Uterus (tissue), 4 donors: ENCODE data around the gene MBD5. TPM values are rescaled to one million over a fixed set of nuclear protein-coding genes. Genes with fewer than 3 reads are reported as not detected.

ENCODE experiments used
- DNase-seq, 2 donors: peaks; one replicate each; pipeline ENCODE4 v3.0.0-alpha.2; 2019 to 2020
- H3K27ac ChIP-seq, 2 donors: fragments of 200-600 bp; sonication (generic); 1 replicate in 1 of 2; 2 replicates in 1 of 2; pipeline ENCODE4 v1.5.1; 2016 to 2018
- H3K27me3 ChIP-seq, 2 donors: fragments of 200-600 bp; sonication (generic); one replicate each; pipeline ENCODE4 v1.5.1; 2018 to 2019; ENCODE audit warnings: control low read depth in 1 of 2
- H3K36me3 ChIP-seq, 2 donors: fragments of 200-600 bp; sonication (generic); one replicate each; pipeline ENCODE4 v1.5.1; 2019; ENCODE audit warnings: control low read depth in 1 of 2
- H3K4me1 ChIP-seq, 2 donors: fragments of 200-600 bp; sonication (generic); one replicate each; pipeline ENCODE4 v1.5.1; 2018 to 2019; ENCODE audit warnings: control low read depth in 1 of 2
- H3K4me3 ChIP-seq, 2 donors: fragments of 200-600 bp; sonication (generic); 1 replicate in 1 of 2; 2 replicates in 1 of 2; pipeline ENCODE4 v1.5.1; 2018 to 2019; ENCODE audit warnings: mild to moderate bottlenecking in 1 of 2
- H3K9me3 ChIP-seq, 2 donors: fragments of 200-600 bp; sonication (generic); one replicate each; pipeline ENCODE4 v1.5.1; 2019; ENCODE audit warnings: control low read depth in 1 of 2
- POLR2A ChIP-seq, 2 donors: fragments of 450-650 bp; IDR thresholded peaks; one replicate each; pipeline ENCODE4 v1.6.1; 2016; ENCODE audit warnings: antibody characterized with exemption in 2 of 2, mild to moderate bottlenecking in 1 of 2, moderate library complexity in 1 of 2
- intact Hi-C: fragments of 100-400 bp; cut with DNase I; formaldehyde crosslinking; loops from one replicate; pipeline ENCODE4 v1.15.1; 2023; ENCODE audit warnings: low total_unique reads
- total RNA-seq, 4 donors: library from RNA; depleted of rRNA in 3 of 4; stranded (reverse); fragments of >200 nt in 3 of 4; gene quantifications; one replicate each; pipeline versions ENCODE4 v1.1.0 to v1.2.4, GENCODE V29; 2014 to 2023
- TF ChIP-seq, protein P1 (sequence below), 4 experiments: fragments of 200-600 bp in 2 of 4; fragments of 450-650 bp in 2 of 4; sonication (generic) in 2 of 4; IDR thresholded peaks; one replicate each; pipeline ENCODE4 v1.5.1; 2016 to 2019; ENCODE audit warnings: antibody characterized with exemption in 4 of 4, mild to moderate bottlenecking in 2 of 4, moderate library complexity in 1 of 4
- donor health status: DM: yes; HTN: yes; CAD: no.

Gene MBD5
- total RNA-seq, 4 donors from 2014 or later: 17.4 to 77.9 (median 51.5) TPM

DNA sequence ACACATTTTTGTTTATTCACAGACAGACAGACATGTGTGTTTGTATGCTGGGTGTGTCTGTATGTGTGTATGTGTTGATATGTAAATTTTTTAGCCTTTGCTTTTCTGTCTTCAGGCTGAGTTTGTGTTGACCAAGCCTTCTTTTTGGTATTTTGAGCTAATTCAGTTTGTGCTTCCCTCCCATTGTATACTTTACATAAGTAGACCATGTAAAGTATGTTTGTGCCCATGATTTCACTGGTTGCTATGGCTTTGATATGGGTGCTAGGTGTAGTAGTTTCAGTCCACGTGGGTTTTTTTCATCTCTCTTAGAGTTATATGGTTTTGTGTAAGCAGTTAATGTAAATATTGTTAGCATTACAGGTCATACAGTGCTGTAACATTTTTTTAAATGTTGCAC, 494.2 kb downstream of the MBD5 start:
- Histone ChIP-seq H3K4me1 (no peaks in the 10 kb centered on the region), H3K27ac (no peak overlapping the region), H3K9me3 (no peaks in the 10 kb centered on the region), H3K36me3 (no peaks in the 10 kb centered on the region), H3K27me3 (no peaks in the 10 kb centered on the region), H3K4me3 (no peak overlapping the region)
- TF ChIP-seq, protein P1, sequence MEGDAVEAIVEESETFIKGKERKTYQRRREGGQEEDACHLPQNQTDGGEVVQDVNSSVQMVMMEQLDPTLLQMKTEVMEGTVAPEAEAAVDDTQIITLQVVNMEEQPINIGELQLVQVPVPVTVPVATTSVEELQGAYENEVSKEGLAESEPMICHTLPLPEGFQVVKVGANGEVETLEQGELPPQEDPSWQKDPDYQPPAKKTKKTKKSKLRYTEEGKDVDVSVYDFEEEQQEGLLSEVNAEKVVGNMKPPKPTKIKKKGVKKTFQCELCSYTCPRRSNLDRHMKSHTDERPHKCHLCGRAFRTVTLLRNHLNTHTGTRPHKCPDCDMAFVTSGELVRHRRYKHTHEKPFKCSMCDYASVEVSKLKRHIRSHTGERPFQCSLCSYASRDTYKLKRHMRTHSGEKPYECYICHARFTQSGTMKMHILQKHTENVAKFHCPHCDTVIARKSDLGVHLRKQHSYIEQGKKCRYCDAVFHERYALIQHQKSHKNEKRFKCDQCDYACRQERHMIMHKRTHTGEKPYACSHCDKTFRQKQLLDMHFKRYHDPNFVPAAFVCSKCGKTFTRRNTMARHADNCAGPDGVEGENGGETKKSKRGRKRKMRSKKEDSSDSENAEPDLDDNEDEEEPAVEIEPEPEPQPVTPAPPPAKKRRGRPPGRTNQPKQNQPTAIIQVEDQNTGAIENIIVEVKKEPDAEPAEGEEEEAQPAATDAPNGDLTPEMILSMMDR (IDR thresholded peaks at IDR 0.05): no peak
- TF ChIP-seq POLR2A (IDR thresholded peaks at IDR 0.05): no peak
- intact Hi-C loops: no loop called here
- DNase-seq: no peak

- H3K27ac ChIP-seq: no peak overlapping the region
- no peaks in the 10 kb centered on the region for H3K9me3 ChIP-seq
- intact Hi-C loops: no loop called here
- no peak for DNase-seq
- no peaks in the 10 kb centered on the region for H3K27me3 ChIP-seq
- H3K36me3 ChIP-seq: no peaks in the 10 kb centered on the region
- no peaks in the 10 kb centered on the region for H3K4me1 ChIP-seq
- TF ChIP-seq POLR2A (IDR thresholded peaks at IDR 0.05): no peak
- TF ChIP-seq, protein P1 (IDR thresholded peaks at IDR 0.05): no peak
- H3K4me3 ChIP-seq: no peak overlapping the region
Measured at GRCh38 chr2:148515976-148516375, 495.1 kb downstream of the MBD5 start.

- no peak for DNase-seq
- intact Hi-C loops: no loop called here
Measured at GRCh38 chr2:148517296-148517695, 496.4 kb downstream of the MBD5 start.

GRCh38 chr2:148517822-148518221, 496.9 kb downstream of the MBD5 start:
- DNase-seq: no peak
- H3K4me3 ChIP-seq: no peak overlapping the region
- intact Hi-C loops: no loop called here
- H3K27ac ChIP-seq: no peak overlapping the region
- no peaks in the 10 kb centered on the region for H3K4me1 ChIP-seq
- TF ChIP-seq, protein P1 (IDR thresholded peaks at IDR 0.05): no peak
- TF ChIP-seq POLR2A (IDR thresholded peaks at IDR 0.05): no peak
- no peaks in the 10 kb centered on the region for H3K36me3 ChIP-seq
- no peaks in the 10 kb centered on the region for H3K27me3 ChIP-seq
- H3K9me3 ChIP-seq: no peaks in the 10 kb centered on the region

More at GRCh38 chr2:148517296-148517695, 496.4 kb downstream of the MBD5 start:
- no peak for TF ChIP-seq POLR2A (IDR thresholded peaks at IDR 0.05)
- TF ChIP-seq, protein P1 (IDR thresholded peaks at IDR 0.05): no peak
- Histone ChIP-seq H3K9me3 (no peaks in the 10 kb centered on the region), H3K4me3 (no peak overlapping the region), H3K27ac (no peak overlapping the region), H3K36me3 (no peaks in the 10 kb centered on the region), H3K27me3 (no peaks in the 10 kb centered on the region), H3K4me1 (no peaks in the 10 kb centered on the region)

- no peak overlapping the region for H3K27ac ChIP-seq
- H3K27me3 ChIP-seq: no peaks in the 10 kb centered on the region
- TF ChIP-seq, protein P1 (IDR thresholded peaks at IDR 0.05): no peak
- TF ChIP-seq POLR2A (IDR thresholded peaks at IDR 0.05): no peak
- H3K4me3 ChIP-seq: no peak overlapping the region
- intact Hi-C loops: no loop called here
- H3K9me3 ChIP-seq: no peaks in the 10 kb centered on the region
- no peaks in the 10 kb centered on the region for H3K36me3 ChIP-seq
- no peaks in the 10 kb centered on the region for H3K4me1 ChIP-seq
- no peak for DNase-seq
Measured at GRCh38 chr2:148519013-148519412, 498.1 kb downstream of the MBD5 start.
